ENCODE measurements around the gene PAPLN. TPM values are rescaled to one million over a fixed set of nuclear protein-coding genes. Genes with fewer than 3 reads are reported as not detected.

Gene PAPLN
- total and polyA plus RNA-seq, 2 donors: 4.8 to 5.6 TPM

- WGBS: 94% methylated on average over 4 of the region's 4 CpGs
- no peak for DNase-seq (ENCODE audit: extremely low spot score)
- no peaks in the 10 kb centered on the region for H3K4me1 ChIP-seq (ENCODE audit: insufficient read depth)
- no peak overlapping the region for H3K27ac ChIP-seq (ENCODE audit: low read depth)
- H3K36me3 ChIP-seq (ENCODE audit: insufficient read depth): peaks cover 4% of the 10 kb centered on the region
- no peak overlapping the region for H3K4me3 ChIP-seq (ENCODE audit: low read depth, low read length)
Measured at GRCh38 chr14:73220061-73220460, 17.2 kb upstream of the PAPLN start.

- 97% methylated on average over 5 of the region's 5 CpGs for WGBS
- H3K27ac ChIP-seq (ENCODE audit: low read depth): no peak overlapping the region
- H3K4me3 ChIP-seq (ENCODE audit: low read depth, low read length): no peak overlapping the region
- H3K36me3 ChIP-seq (ENCODE audit: insufficient read depth): peaks cover 4% of the 10 kb centered on the region
- H3K4me1 ChIP-seq (ENCODE audit: insufficient read depth): no peaks in the 10 kb centered on the region
- no peak for DNase-seq (ENCODE audit: extremely low spot score)
Measured at GRCh38 chr14:73220634-73221033, 16.7 kb upstream of the PAPLN start.

GRCh38 chr14:73221945-73222344 is 15.4 kb upstream of the PAPLN start:
- Histone ChIP-seq H3K36me3 (ENCODE audit: insufficient read depth) (peaks cover 4% of the 10 kb centered on the region), H3K4me3 (ENCODE audit: low read depth, low read length) (no peak overlapping the region), H3K4me1 (ENCODE audit: insufficient read depth) (no peaks in the 10 kb centered on the region), H3K27ac (ENCODE audit: low read depth) (no peak overlapping the region)
- WGBS: 91% methylated on average over 2 of the region's 2 CpGs
- no peak for DNase-seq (ENCODE audit: extremely low spot score)

GRCh38 chr14:73223049-73223448 is 14.3 kb upstream of the PAPLN start:
- Histone ChIP-seq H3K27ac (ENCODE audit: low read depth) (no peak overlapping the region), H3K4me1 (ENCODE audit: insufficient read depth) (no peaks in the 10 kb centered on the region), H3K36me3 (ENCODE audit: insufficient read depth) (no peaks in the 10 kb centered on the region), H3K4me3 (ENCODE audit: low read depth, low read length) (no peak overlapping the region)
- WGBS: 47% methylated on average over 5 of the region's 5 CpGs
- DNase-seq (ENCODE audit: extremely low spot score): no peak

GRCh38 chr14:73225496-73225895 is 11.8 kb upstream of the PAPLN start:
- H3K27ac ChIP-seq (ENCODE audit: low read depth): no peak overlapping the region
- DNase-seq (ENCODE audit: extremely low spot score): no peak
- no peak overlapping the region for H3K4me3 ChIP-seq (ENCODE audit: low read depth, low read length)
- H3K4me1 ChIP-seq (ENCODE audit: insufficient read depth): no peaks in the 10 kb centered on the region
- 81% methylated on average over 4 of the region's 4 CpGs for WGBS
- no peaks in the 10 kb centered on the region for H3K36me3 ChIP-seq (ENCODE audit: insufficient read depth)

GRCh38 chr14:73227812-73228781 is 9.2 kb upstream of the PAPLN start:
- WGBS: 18% methylated on average over 25 of the region's 25 CpGs
- H3K4me3 ChIP-seq (ENCODE audit: low read depth, low read length): no peak overlapping the region
- no peak for DNase-seq (ENCODE audit: extremely low spot score)
- no peaks in the 10 kb centered on the region for H3K36me3 ChIP-seq (ENCODE audit: insufficient read depth)
- no peak overlapping the region for H3K27ac ChIP-seq (ENCODE audit: low read depth)
- no peaks in the 10 kb centered on the region for H3K4me1 ChIP-seq (ENCODE audit: insufficient read depth)

GRCh38 chr14:73230051-73230450 is 7.3 kb upstream of the PAPLN start:
- Histone ChIP-seq H3K4me3 (ENCODE audit: low read depth, low read length) (no peak overlapping the region), H3K27ac (ENCODE audit: low read depth) (no peak overlapping the region), H3K4me1 (ENCODE audit: insufficient read depth) (no peaks in the 10 kb centered on the region), H3K36me3 (ENCODE audit: insufficient read depth) (no peaks in the 10 kb centered on the region)
- 92% methylated on average over 6 of the region's 6 CpGs for WGBS
- no peak for DNase-seq (ENCODE audit: extremely low spot score)

- H3K36me3 ChIP-seq (ENCODE audit: insufficient read depth): no peaks in the 10 kb centered on the region
- H3K4me3 ChIP-seq (ENCODE audit: low read depth, low read length): no peak overlapping the region
- no peak for DNase-seq (ENCODE audit: extremely low spot score)
- 60% methylated on average over 19 of the region's 19 CpGs for WGBS
- no peak overlapping the region for H3K27ac ChIP-seq (ENCODE audit: low read depth)
- no peaks in the 10 kb centered on the region for H3K4me1 ChIP-seq (ENCODE audit: insufficient read depth)
Measured at GRCh38 chr14:73231981-73232851, 5.1 kb upstream of the PAPLN start.

GRCh38 chr14:73232984-73233383 is 4.3 kb upstream of the PAPLN start:
- Histone ChIP-seq H3K27ac (ENCODE audit: low read depth) (no peak overlapping the region), H3K36me3 (ENCODE audit: insufficient read depth) (no peaks in the 10 kb centered on the region), H3K4me3 (ENCODE audit: low read depth, low read length) (no peak overlapping the region), H3K4me1 (ENCODE audit: insufficient read depth) (no peaks in the 10 kb centered on the region)
- 70% methylated on average over 8 of the region's 8 CpGs for WGBS
- DNase-seq (ENCODE audit: extremely low spot score): no peak

GRCh38 chr14:73233564-73233963 is 3.7 kb upstream of the PAPLN start:
- Histone ChIP-seq H3K27ac (ENCODE audit: low read depth) (no peak overlapping the region), H3K4me1 (ENCODE audit: insufficient read depth) (no peaks in the 10 kb centered on the region), H3K4me3 (ENCODE audit: low read depth, low read length) (no peak overlapping the region), H3K36me3 (ENCODE audit: insufficient read depth) (no peaks in the 10 kb centered on the region)
- WGBS: 94% methylated on average over 10 of the region's 10 CpGs
- DNase-seq (ENCODE audit: extremely low spot score): no peak

GRCh38 chr14:73234029-73234428 is 3.3 kb upstream of the PAPLN start:
- WGBS: 86% methylated on average over 5 of the region's 5 CpGs
- Histone ChIP-seq H3K36me3 (ENCODE audit: insufficient read depth) (no peaks in the 10 kb centered on the region), H3K4me1 (ENCODE audit: insufficient read depth) (no peaks in the 10 kb centered on the region), H3K4me3 (ENCODE audit: low read depth, low read length) (no peak overlapping the region), H3K27ac (ENCODE audit: low read depth) (no peak overlapping the region)
- DNase-seq (ENCODE audit: extremely low spot score): no peak

- Histone ChIP-seq H3K4me3 (ENCODE audit: low read depth, low read length) (no peak overlapping the region), H3K36me3 (ENCODE audit: insufficient read depth) (no peaks in the 10 kb centered on the region), H3K27ac (ENCODE audit: low read depth) (no peak overlapping the region), H3K4me1 (ENCODE audit: insufficient read depth) (no peaks in the 10 kb centered on the region)
- WGBS: 88% methylated on average over 11 of the region's 11 CpGs
- no peak for DNase-seq (ENCODE audit: extremely low spot score)
Measured at GRCh38 chr14:73234586-73235394, 2.5 kb upstream of the PAPLN start.

GRCh38 chr14:73235531-73236155 is 1.7 kb upstream of the PAPLN start:
- WGBS: 57% methylated on average over 6 of the region's 6 CpGs
- Histone ChIP-seq H3K36me3 (ENCODE audit: insufficient read depth) (no peaks in the 10 kb centered on the region), H3K4me3 (ENCODE audit: low read depth, low read length) (no peak overlapping the region), H3K4me1 (ENCODE audit: insufficient read depth) (no peaks in the 10 kb centered on the region), H3K27ac (ENCODE audit: low read depth) (no peak overlapping the region)
- no peak for DNase-seq (ENCODE audit: extremely low spot score)

Measured in urinary bladder (tissue), 4 donors.